ENCODE measurements around the gene POMP.

- no peak for TF ChIP-seq CTCF (IDR thresholded peaks at IDR 0.05)
- no peak for TF ChIP-seq PBX3 (IDR thresholded peaks at IDR 0.05)
- TF ChIP-seq FOSL2 (IDR thresholded peaks at IDR 0.05; ENCODE audit: borderline replicate concordance, low read depth), result no peak
Measured at GRCh38 chr13:28650284-28650683, 8.6 kb upstream of the POMP start.

Data from SK-N-SH (cell line).